Ishikawa (cell line): ENCODE data around the gene MRPL21.

Source experiments
- CEBPB ChIP-seq: IDR thresholded peaks from 2 replicates; pipeline ENCODE4 v1.6.1; 2012
- CREB1 ChIP-seq: IDR thresholded peaks from 2 replicates; pipeline ENCODE4 v1.6.1; 2012; ENCODE audit warnings: low read depth
- EGR1 ChIP-seq: IDR thresholded peaks from 2 replicates; pipeline ENCODE4 v1.6.1; 2012
- EP300 ChIP-seq: IDR thresholded peaks from 2 replicates; pipeline ENCODE4 v1.6.1; 2012; ENCODE audit warnings: borderline replicate concordance
- FOXM1 ChIP-seq: IDR thresholded peaks from 2 replicates; pipeline ENCODE4 v1.6.1; 2012; ENCODE audit warnings: low read depth, borderline replicate concordance
- MAX ChIP-seq: IDR thresholded peaks from 2 replicates; pipeline ENCODE4 v1.6.1; 2012
- NFIC ChIP-seq: IDR thresholded peaks from 2 replicates; pipeline ENCODE4 v1.6.1; 2012
- RAD21 ChIP-seq: IDR thresholded peaks from 2 replicates; pipeline ENCODE4 v1.6.1; 2012; ENCODE audit warnings: low read depth
- REST ChIP-seq: IDR thresholded peaks from 2 replicates; pipeline ENCODE4 v1.6.1; 2012; ENCODE audit warnings: low read depth, mild to moderate bottlenecking
- TAF1 ChIP-seq: IDR thresholded peaks from 2 replicates; pipeline ENCODE4 v1.6.1; 2012; ENCODE audit warnings: low read depth, mild to moderate bottlenecking
- TCF12 ChIP-seq: IDR thresholded peaks from 2 replicates; pipeline ENCODE4 v1.6.1; 2012; ENCODE audit warnings: low read depth
- TEAD4 ChIP-seq: IDR thresholded peaks from 2 replicates; pipeline ENCODE4 v1.6.1; 2012
- USF1 ChIP-seq: IDR thresholded peaks from 2 replicates; pipeline ENCODE4 v1.6.1; 2012
- YY1 ChIP-seq: IDR thresholded peaks from 2 replicates; pipeline ENCODE4 v1.6.1; 2012; ENCODE audit warnings: low read depth
- ZBTB7A ChIP-seq: IDR thresholded peaks from 2 replicates; pipeline ENCODE4 v1.6.1; 2012; ENCODE audit warnings: low read depth

Gene MRPL21

GRCh38 chr11:68896171-68896959 lies 7.3 kb downstream of the MRPL21 start:
- no peak for TF ChIP-seq NFIC
- TF ChIP-seq EP300 = no peak
- TF ChIP-seq MAX = no peak
- TF ChIP-seq YY1 = no peak

GRCh38 chr11:68893282-68893681 lies 10.3 kb downstream of the MRPL21 start:
- TF ChIP-seq YY1 = no peak
- no peak for TF ChIP-seq EGR1
- TF ChIP-seq TEAD4 = no peak
- TF ChIP-seq FOXM1 = no peak
- no peak for TF ChIP-seq MAX
- no peak for TF ChIP-seq ZBTB7A
- TF ChIP-seq TAF1 = no peak
- no peak for TF ChIP-seq CEBPB
- TF ChIP-seq REST = no peak
- no peak for TF ChIP-seq RAD21
- TF ChIP-seq CREB1 = no peak
- no peak for TF ChIP-seq NFIC
- TF ChIP-seq USF1 = no peak
- TF ChIP-seq EP300 = no peak
- no peak for TF ChIP-seq TCF12

GRCh38 chr11:68892576-68892975 lies 11.1 kb downstream of the MRPL21 start:
- TF ChIP-seq ZBTB7A (no peak), CEBPB (no peak), REST (no peak), TEAD4 (no peak), EGR1 (no peak), RAD21 (no peak), USF1 (no peak), TAF1 (no peak), NFIC (no peak), FOXM1 (no peak), CREB1 (no peak), YY1 (no peak), EP300 (no peak), MAX (no peak), TCF12 (no peak)

- TF ChIP-seq TEAD4 = no peak
- no peak for TF ChIP-seq RAD21
- TF ChIP-seq ZBTB7A = no peak
- TF ChIP-seq CREB1 = no peak
- no peak for TF ChIP-seq REST
- no peak for TF ChIP-seq CEBPB
- no peak for TF ChIP-seq FOXM1
- no peak for TF ChIP-seq TCF12
- no peak for TF ChIP-seq MAX
- no peak for TF ChIP-seq YY1
- no peak for TF ChIP-seq TAF1
- TF ChIP-seq EGR1 = no peak
- TF ChIP-seq EP300 = no peak
- no peak for TF ChIP-seq NFIC
- TF ChIP-seq USF1 = no peak
Observed at GRCh38 chr11:68891351-68891948, 12.2 kb downstream of the MRPL21 start.
